Measurements from ENCODE around the gene APOBEC3B. TPM values are rescaled to one million over a fixed set of nuclear protein-coding genes. Genes with fewer than 3 reads are reported as not detected.

APOBEC3B gene
- total and polyA plus RNA-seq, 2 donors (not counting 3 experiments of a cell fraction or from before 2014, with no cell fraction given) = 10.3 to 19.9 TPM

DNA sequence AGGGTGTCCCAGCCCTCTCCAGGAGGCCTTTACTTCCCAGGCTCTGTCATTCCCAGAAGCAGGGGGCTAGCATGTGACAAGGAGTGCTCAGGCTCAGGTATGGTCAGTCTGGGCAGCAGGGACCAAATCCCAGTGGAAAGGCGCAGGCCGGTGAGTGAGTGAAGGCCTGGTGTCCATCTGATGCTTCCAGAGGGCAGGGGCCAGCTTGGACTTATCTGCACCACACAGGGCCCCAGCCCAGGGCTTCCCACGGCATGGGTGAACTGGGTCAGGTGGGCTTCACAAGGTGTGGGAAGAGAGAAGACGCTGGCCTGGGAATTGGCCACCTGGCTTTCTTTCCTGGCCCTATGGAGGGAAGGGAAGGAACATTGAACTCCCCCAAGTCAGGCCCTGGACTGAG is 45.1 kb upstream of the APOBEC3B start:
- H4K20me1 ChIP-seq (replicated peaks; ENCODE audit: control insufficient read depth, extremely low read depth, insufficient read depth, low read length) = no peaks in the 10 kb centered on the region
- no peak overlapping the region for H3K27ac ChIP-seq (ENCODE audit: insufficient read depth, low read depth, low read length)
- no peaks in the 10 kb centered on the region for H3K9me1 ChIP-seq (replicated peaks; ENCODE audit: control insufficient read depth, extremely low read depth, insufficient read depth, low read length)
- TF ChIP-seq, protein P1, sequence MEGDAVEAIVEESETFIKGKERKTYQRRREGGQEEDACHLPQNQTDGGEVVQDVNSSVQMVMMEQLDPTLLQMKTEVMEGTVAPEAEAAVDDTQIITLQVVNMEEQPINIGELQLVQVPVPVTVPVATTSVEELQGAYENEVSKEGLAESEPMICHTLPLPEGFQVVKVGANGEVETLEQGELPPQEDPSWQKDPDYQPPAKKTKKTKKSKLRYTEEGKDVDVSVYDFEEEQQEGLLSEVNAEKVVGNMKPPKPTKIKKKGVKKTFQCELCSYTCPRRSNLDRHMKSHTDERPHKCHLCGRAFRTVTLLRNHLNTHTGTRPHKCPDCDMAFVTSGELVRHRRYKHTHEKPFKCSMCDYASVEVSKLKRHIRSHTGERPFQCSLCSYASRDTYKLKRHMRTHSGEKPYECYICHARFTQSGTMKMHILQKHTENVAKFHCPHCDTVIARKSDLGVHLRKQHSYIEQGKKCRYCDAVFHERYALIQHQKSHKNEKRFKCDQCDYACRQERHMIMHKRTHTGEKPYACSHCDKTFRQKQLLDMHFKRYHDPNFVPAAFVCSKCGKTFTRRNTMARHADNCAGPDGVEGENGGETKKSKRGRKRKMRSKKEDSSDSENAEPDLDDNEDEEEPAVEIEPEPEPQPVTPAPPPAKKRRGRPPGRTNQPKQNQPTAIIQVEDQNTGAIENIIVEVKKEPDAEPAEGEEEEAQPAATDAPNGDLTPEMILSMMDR (IDR thresholded peaks at IDR 0.05; ENCODE audit: extremely low read depth in 1 of 2, insufficient read depth in 1 of 2, low read depth in 1 of 2, low read length in 2 of 2) = no peak
- TF ChIP-seq POLR2A (IDR thresholded peaks at IDR 0.05; ENCODE audit: low read depth, low read length) = no peak
- no peak for TF ChIP-seq MYC (IDR thresholded peaks at IDR 0.05; ENCODE audit: low read depth, low read length)
- TF ChIP-seq, protein P2, sequence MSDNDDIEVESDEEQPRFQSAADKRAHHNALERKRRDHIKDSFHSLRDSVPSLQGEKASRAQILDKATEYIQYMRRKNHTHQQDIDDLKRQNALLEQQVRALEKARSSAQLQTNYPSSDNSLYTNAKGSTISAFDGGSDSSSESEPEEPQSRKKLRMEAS (IDR thresholded peaks at IDR 0.05; ENCODE audit: insufficient read depth, insufficient read length) = no peak
- no peak for TF ChIP-seq EZH2 (IDR thresholded peaks at IDR 0.05; ENCODE audit: borderline replicate concordance, low read depth, low read length, severe bottlenecking)
- no peak for TF ChIP-seq POLR2AphosphoS5 (IDR thresholded peaks at IDR 0.05; ENCODE audit: insufficient read depth, low read depth, low read length)
- no peak for TF ChIP-seq FOS (IDR thresholded peaks at IDR 0.05; ENCODE audit: borderline replicate concordance, insufficient read depth, low read length)
- TF ChIP-seq JUN (IDR thresholded peaks at IDR 0.05; ENCODE audit: borderline replicate concordance, insufficient read depth, insufficient read length, low read depth) = no peak
- TF ChIP-seq GATA2 (IDR thresholded peaks at IDR 0.05; ENCODE audit: insufficient read depth, insufficient read length, low read depth, low read length) = no peak
- BruUV-seq (replicated peaks) = no TSS peak
- POLR2A ChIA-PET = no interaction called here
- FAIRE-seq (no peak), DNase-seq (ENCODE audit: low read depth, low spot score) (no peak)
- H3K4me3 ChIP-seq (replicated peaks in 1 of 3; ENCODE audit: insufficient read depth in 1 of 3, low read depth in 1 of 3, low read length in 3 of 3) = no peak overlapping the region
- CTCF ChIA-PET = interaction anchor here (1.0 to 1.2 kb wide), 2 partner anchors 10 to 13 kb away, joined by 3 to 4 read pairs; no protein-coding TSS in a partner anchor
- dilution Hi-C loops (cut with MboI; ENCODE audit: extremely low pct_ligation_motif_present, low sequenced_read_pairs) = no loop called here
- H3K27me3 ChIP-seq (ENCODE audit: control insufficient read depth in 2 of 2, insufficient read depth in 2 of 2, low read length in 2 of 2) = peaks cover 4 to 6% of the 10 kb centered on the region in 2 experiments
- H3K9ac ChIP-seq (replicated peaks; ENCODE audit: extremely low read depth, insufficient read depth, low read length) = no peak overlapping the region
- no peaks in the 10 kb centered on the region for H3K79me2 ChIP-seq (ENCODE audit: control insufficient read depth, insufficient read depth, low read length)
- no peak overlapping the region for H2AFZ ChIP-seq (ENCODE audit: low read depth, low read length)
- intact Hi-C loops (cut with micrococcal nuclease) = no loop called here
- H3K4me2 ChIP-seq (ENCODE audit: insufficient read depth, low read length) = no peak overlapping the region
- H3K4me1 ChIP-seq (ENCODE audit: control insufficient read depth, extremely low read depth, insufficient read depth, low read length) = no peaks in the 10 kb centered on the region
- no peaks in the 10 kb centered on the region for H3K9me3 ChIP-seq (replicated peaks; ENCODE audit: control insufficient read depth, insufficient read depth, low read length)
- H3K36me3 ChIP-seq (ENCODE audit: control insufficient read depth in 2 of 2, extremely low read depth in 1 of 2, insufficient read depth in 2 of 2, low read length in 2 of 2) = no peaks in the 10 kb centered on the region
